22Rv1 (cell line): Measurements from ENCODE around the gene HUWE1.

Experiments used
- ZFX ChIP-seq: fragments of 450-650 bp; IDR thresholded peaks from 2 replicates; pipeline ENCODE4 v1.6.1; 2017; ENCODE audit warnings: antibody characterized with exemption, borderline replicate concordance
- TF ChIP-seq, protein P1 (sequence below): fragments of 450-650 bp; IDR thresholded peaks from 2 replicates; pipeline ENCODE4 v1.5.1; 2017; ENCODE audit warnings: mild to moderate bottlenecking

GRCh38 chrX:53659039-53659438 lies 27.5 kb downstream of the HUWE1 start:
- TF ChIP-seq, protein P1, sequence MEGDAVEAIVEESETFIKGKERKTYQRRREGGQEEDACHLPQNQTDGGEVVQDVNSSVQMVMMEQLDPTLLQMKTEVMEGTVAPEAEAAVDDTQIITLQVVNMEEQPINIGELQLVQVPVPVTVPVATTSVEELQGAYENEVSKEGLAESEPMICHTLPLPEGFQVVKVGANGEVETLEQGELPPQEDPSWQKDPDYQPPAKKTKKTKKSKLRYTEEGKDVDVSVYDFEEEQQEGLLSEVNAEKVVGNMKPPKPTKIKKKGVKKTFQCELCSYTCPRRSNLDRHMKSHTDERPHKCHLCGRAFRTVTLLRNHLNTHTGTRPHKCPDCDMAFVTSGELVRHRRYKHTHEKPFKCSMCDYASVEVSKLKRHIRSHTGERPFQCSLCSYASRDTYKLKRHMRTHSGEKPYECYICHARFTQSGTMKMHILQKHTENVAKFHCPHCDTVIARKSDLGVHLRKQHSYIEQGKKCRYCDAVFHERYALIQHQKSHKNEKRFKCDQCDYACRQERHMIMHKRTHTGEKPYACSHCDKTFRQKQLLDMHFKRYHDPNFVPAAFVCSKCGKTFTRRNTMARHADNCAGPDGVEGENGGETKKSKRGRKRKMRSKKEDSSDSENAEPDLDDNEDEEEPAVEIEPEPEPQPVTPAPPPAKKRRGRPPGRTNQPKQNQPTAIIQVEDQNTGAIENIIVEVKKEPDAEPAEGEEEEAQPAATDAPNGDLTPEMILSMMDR = no peak
- TF ChIP-seq ZFX = no peak
